H1 (cell line): ENCODE data around the gene CORO6. TPM values are rescaled to one million over a fixed set of nuclear protein-coding genes. Genes with fewer than 3 reads are reported as not detected.

Experiments
- CTCF ChIP-seq, 3 experiments: IDR thresholded peaks; 1 replicate in 2 of 3; 2 replicates in 1 of 3; pipeline versions ENCODE4 v1.5.1 to v1.6.1; 2011; ENCODE audit warnings: low read length in 3 of 3, mild to moderate bottlenecking in 3 of 3, inconsistent platforms in 2 of 3, low read depth in 1 of 3, moderate library complexity in 1 of 3; ENCODE audit not compliant: insufficient read depth in 1 of 3; ENCODE audit errors: control extremely low read depth in 1 of 3
- E2F6 ChIP-seq: IDR thresholded peaks from 2 replicates; pipeline ENCODE4 v1.6.1; 2012; ENCODE audit warnings: inconsistent platforms
- JUN ChIP-seq: IDR thresholded peaks from 2 replicates; pipeline ENCODE4 v1.6.1; 2011; ENCODE audit warnings: low read depth, mild to moderate bottlenecking, improper control_type of control experiment, low read length
- MAX ChIP-seq: IDR thresholded peaks from 2 replicates; pipeline ENCODE4 v1.6.1; 2012; ENCODE audit warnings: inconsistent platforms
- POLR2A ChIP-seq, 2 experiments: IDR thresholded peaks; 1 replicate in 1 of 2; 2 replicates in 1 of 2; pipeline ENCODE4 v1.6.1; 2011; ENCODE audit warnings: low read depth in 2 of 2, low read length in 2 of 2, mild to moderate bottlenecking in 2 of 2; ENCODE audit errors: control extremely low read depth in 1 of 2
- RXRA ChIP-seq: IDR thresholded peaks from 2 replicates; pipeline ENCODE4 v1.6.1; 2011; ENCODE audit warnings: low read depth, mild to moderate bottlenecking, low read length, moderate library complexity; ENCODE audit not compliant: insufficient read depth
- polyA plus RNA-seq, 7 experiments: library from polyadenylated mRNA; depleted of rRNA in 3 of 7; stranded (reverse) in 5 of 7; unstranded in 2 of 7; fragments of >200 nt in 5 of 7; fragments of 200-250 nt in 2 of 7; gene quantifications; 1 replicate in 5 of 7; 2 replicates in 1 of 7; 4 replicates in 1 of 7; pipeline versions ENCODE4 v1.2.1 to v1.2.3, GENCODE V29; 2011 to 2013; ENCODE audit warnings: missing spikeins in 2 of 7, mixed read lengths in 2 of 7
- total RNA-seq: library from RNA; stranded (reverse); fragmentation: NEBNext Ultra II Directional; extraction: Animal tissue kit (Norgen Biotek cat#: 25700); gene quantifications from 2 replicates; pipeline ENCODE4 v1.2.1, GENCODE V29; 2021

Gene CORO6
- total and polyA plus RNA-seq, 2 of the 8 experiments (the other 6 are each of a cell fraction or from before 2014, with no cell fraction given) = 2.5 to 8.6 TPM

- TF ChIP-seq POLR2A (IDR thresholded peaks at IDR 0.05; ENCODE audit: control extremely low read depth in 1 of 2, low read depth in 2 of 2, low read length in 2 of 2) (no peak), JUN (no peak), MAX (no peak), RXRA (no peak), CTCF (IDR thresholded peaks at IDR 0.05; ENCODE audit: control extremely low read depth in 1 of 3, insufficient read depth in 1 of 3, low read depth in 1 of 3, low read length in 3 of 3) (no peak), E2F6 (no peak)
- TF ChIP-seq, all 59 proteins: peak for 0
Measured at GRCh38 chr17:29612094-29612403, 10.7 kb downstream of the CORO6 start (continued).
